CD4-positive, alpha-beta T cell treated with Interleukin-4 for 4 hours (primary cell): ENCODE data around the gene HLCS.

ENCODE experiments used
- DNase-seq: peaks from one replicate; pipeline ENCODE4 v3.0.0-alpha.2; 2020

The HLCS gene

DNA sequence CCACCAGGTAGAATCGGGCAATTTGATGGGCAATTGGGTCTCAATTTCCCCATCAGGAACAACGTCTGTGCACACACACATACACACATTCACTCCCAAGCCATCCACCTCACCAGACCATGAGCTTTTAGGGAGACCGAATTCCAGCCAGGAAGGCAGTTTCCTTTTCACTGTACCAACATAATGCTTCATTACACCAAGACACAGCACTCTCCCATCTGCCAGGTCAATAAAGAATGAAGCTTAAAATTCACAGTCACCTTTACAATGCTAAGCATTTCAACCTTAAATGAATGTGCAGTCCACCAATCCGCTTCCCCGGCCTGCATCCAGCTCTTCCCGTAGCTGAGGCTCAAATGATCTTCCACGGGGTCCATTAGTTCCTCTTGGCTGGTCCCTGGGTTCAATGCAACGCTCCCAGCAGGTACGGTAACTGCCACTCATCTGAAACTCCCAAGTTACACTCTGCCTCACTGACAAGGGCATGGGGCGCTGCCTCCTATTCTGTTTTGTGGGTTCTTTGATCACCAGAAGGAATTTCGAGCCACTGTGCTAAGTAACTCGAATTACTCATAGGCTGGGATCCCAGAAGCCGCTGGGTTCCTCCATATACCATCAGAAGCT, 162.5 kb downstream of the HLCS start:
- no peak for DNase-seq

DNA sequence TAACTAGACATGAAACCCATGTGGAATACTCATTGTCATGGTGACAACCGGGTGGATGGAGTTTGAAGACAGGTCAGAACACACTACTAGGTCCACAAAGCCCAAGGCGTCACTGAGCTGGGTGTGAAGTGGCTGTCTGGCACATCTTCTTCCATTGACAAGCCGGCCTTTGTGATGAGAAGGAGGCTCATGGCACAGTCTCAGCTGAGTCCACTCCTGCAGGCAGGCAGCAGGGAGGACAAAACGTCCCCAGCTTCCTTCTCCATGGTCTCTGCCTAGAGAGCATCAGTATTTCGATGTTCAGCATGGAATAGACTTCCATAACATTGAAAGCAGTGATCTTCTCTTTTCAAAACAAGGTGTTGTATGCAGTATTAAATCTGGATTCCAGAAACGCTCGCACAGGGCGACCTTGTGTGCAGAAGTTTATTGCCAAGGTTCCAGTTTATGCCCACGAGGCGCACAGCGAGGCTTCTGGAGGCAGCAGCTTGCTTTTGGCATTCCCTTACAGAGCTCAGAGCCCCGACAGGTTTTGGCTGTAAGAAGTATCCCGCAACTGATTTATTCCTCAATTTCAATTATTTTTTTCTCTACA, 163.3 kb downstream of the HLCS start:
- no peak for DNase-seq

DNA sequence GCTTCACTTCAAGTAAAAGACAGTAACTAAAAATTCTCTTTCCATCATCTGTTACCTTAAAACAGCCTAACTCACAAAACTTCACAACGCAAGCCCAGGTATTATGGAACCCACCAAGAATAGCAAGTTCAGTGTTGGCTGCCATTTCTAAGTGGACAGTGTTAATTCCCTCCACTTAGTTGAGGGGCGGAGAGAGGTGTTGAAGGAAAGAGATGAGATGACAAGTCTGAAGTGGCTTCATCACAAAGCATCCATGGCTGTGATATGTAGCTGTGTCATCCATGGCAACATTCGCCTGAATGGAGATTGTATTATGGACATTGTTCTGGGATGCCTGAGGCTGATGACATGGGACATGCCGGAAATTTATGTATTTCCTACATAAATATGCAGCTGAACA, 165.7 kb downstream of the HLCS start:
- DNase-seq = no peak

DNA sequence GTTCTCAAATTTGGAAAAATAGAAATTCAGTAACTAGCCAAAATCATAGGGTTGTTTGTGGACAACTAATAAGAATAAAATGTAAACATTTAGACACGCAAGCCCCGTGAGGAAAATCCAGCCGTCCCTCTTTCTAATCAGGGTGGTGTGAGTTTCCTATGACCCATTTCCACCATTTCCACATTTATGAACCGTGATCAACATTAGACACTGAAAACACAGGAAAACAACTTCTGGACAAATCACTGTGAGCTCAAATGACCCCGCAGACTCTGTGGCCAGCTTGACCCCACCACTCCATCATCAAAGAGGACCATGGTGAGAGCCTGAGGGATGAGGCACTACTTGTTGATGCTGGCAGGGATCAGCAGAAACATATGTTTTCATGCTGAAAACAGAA, 166.6 kb downstream of the HLCS start:
- DNase-seq = no peak

DNA sequence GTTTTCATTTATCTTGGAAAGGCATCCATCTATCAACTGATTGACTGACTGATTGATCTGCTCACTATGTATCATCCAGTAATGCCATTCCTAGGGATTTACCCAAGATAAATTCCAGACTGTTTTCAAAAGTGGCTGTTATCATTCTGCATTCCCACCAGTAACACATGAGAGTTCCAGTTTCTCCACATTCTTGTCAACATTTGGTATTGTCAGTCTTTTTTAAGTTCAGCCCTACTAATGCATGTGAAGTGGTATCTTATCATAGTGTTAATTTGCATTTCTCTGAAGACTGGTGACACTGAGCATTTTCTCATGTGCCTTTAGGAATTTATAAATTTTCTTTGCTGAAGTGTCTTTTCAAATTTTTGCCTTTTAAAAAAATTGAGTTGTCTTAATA, 168.0 kb downstream of the HLCS start:
- no peak for DNase-seq

DNA sequence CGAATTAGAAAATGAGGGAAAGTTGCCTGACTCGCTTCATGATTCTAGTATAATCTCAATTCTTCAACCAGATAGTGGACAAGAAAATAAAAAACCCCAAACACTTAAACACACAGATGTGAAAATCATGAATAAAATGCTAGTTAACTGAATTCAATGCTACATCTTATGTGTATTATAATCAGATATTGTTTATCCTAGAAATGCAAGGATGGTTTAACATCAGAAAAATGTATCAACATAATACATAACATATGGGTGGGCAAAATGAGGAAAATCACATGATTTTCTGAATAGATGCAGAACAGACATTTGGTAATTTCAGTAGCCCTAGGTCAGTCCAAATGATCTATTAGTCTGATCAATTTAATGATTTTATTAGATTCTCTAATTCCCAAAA, 170.4 kb downstream of the HLCS start:
- DNase-seq = no peak

DNA sequence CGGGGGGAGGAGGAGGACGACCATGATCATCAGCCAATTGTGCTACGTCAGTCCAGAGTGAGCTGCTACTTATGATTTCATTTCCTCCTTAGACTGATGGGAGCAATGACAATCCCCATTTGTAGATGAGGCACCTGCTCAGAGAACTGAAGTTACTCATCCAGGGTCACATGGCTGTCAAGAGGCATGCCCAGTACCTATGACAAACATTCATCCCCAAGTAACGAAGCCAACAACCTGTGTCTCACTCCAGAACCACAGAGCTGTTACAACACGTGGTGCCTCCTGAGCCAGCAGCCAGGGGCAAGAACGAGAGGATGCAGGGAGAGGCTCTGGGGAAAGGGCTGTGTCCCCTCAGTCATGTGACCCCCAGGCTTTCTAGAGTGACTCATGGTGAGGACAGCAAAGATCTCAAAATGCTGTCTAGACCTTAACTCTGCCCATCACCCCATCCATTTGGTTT, 173.9 kb downstream of the HLCS start:
- DNase-seq = no peak

DNA sequence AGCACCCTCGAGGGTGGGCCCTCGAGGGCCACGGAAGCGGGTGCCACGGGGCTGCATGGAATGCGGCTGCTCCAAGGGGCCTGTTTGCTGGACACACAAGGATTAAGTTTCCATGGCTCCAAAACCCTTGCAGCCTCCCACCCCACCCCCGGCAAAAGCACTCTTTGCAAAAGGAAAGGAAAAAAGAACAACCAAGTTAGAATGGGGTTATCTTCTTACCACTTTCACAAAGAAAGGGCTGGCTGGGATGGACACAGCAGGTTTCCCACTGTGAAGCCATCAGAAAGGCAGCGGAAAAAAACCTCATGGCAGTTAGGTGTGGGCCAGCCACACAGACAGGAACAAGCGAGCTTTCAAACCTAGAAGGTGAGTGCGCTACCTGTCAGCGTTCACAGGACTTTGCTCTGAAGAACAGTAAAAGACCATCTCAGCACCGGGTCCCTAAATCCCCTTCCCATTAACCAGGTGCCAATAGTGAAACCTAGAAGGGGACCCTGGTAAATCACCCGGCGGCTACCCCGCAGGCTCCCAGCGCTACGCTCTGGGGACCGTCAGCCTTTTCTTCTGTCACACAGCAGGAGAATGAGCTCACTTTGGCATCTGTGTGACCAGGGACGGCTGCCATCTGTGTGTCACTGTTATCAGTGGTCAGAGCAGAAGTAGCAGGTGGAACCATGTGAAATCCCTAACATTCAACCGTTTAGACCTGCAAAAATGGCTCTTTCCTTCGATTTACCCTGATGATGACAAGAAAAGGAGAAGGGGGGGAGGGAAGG, 174.6 kb downstream of the HLCS start:
- no peak for DNase-seq

DNA sequence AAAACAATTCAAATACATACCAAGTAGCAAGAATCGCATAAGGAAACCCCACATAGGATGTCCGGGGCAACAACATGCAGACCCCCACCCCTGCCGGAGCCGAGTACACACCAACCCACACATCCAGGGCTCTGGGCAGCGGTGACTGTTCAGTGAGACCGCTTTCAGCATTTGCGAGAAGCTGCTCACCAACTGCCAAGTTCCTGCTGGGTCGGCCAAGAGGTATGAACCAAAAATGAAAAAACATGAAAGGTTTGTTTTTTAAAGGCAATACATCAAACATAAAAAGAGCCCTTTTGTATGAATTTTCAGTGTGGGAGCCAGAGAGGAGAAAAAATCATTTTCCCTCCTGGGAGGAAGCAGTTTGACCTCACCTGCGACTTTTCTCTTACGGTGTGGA, 175.3 kb downstream of the HLCS start:
- DNase-seq = no peak

DNA sequence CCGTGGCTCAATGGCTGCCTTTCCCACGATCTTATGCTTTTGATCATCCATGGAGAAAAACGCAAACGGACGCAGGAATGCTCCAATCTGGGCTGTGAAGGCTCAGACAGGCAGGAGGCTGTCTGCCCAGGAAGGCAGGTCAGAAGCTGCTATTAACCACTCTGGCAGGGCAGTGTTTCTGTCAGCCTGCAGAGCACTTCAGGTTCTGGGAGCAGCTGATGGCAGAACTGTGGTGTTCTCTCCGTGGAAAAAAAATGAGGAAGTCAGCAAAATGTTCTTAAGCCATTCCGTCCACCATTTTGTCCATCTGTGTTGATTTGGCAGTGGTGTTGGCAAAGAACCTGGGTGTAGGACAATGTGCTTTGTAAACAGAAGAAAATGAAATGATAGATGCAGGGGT, 175.9 kb downstream of the HLCS start:
- DNase-seq = no peak

DNA sequence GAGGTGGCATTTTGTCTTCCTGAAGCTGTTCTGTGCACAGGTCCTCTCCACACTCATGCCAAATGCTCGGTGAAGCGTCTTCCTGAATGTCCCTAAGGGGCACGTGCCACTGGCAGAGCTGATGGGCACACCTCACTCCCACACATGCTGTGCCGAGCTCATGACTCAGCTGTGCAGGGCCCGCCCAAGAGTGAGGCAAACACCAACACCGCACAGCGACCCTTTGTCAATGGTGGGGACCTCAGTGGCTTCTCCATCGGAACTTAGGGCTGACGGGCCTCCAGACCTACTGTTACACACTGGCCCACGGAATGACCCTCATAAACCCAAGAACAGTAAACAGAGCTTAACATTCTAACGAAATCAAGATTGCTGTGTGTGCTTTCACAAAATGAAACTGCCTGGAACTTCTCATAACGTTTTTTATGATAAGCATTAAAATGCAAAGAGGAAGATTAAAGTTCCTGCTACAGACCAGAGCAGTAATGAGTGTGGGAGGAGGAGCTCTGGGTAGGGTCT, 178.3 kb downstream of the HLCS start:
- no peak for DNase-seq

DNA sequence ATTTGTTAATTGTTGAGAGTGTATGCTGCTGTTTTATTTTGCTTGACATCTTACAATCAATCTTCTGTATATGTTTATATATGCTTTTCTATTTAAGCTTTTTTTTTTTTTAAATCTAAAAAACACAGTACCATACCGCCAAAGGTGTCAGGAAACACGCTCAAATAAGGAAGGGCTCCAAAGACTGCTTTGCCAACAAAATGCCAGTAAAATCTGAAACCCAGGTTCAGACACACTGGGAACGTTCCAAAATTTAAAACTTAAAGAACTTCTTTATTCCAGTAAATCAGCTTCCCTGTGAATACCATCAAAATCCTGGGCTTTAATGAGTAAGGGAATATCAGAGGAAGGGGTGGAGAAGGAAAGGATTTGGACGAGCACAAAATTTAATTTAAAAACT, 180.3 kb downstream of the HLCS start:
- DNase-seq = no peak

DNA sequence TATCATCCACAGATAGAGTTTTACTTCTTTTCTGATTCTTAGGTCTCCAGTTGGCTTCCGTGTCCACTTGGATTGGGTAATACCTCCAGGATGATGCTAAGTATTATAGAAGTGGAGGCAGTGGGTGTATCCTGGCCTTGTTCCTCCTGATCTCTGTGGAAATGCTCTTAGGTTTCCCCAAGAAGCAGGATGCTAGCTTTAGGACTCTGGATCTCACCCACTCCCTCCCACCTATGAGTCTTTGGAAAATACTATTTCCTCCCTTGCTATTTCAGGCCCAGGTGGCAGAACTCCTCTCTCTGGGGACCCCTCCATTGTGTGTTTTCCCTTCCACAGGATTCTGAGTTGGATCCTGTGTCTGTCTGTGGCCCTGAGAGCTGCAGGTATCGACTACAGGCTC, 180.9 kb downstream of the HLCS start:
- no peak for DNase-seq

DNA sequence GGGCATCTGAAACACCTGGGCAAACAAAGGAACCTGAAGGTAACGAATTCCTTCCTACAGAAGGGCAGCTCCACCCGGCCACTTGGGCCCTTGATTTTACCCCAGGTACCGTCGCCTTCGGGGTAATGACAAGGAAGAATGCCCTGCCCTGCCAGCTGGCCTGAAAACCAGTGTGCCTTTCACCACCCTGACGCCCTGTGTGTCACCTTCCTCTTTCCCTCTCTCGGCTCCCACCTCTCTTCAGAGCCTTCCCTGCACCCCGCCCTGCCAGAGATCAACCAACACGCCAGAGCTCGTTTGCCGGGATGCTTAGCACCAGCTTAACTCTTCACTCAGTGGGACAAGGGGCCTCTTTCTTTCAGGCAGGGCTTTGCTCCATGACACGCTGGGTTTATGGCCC, 181.5 kb downstream of the HLCS start:
- DNase-seq = no peak

DNA sequence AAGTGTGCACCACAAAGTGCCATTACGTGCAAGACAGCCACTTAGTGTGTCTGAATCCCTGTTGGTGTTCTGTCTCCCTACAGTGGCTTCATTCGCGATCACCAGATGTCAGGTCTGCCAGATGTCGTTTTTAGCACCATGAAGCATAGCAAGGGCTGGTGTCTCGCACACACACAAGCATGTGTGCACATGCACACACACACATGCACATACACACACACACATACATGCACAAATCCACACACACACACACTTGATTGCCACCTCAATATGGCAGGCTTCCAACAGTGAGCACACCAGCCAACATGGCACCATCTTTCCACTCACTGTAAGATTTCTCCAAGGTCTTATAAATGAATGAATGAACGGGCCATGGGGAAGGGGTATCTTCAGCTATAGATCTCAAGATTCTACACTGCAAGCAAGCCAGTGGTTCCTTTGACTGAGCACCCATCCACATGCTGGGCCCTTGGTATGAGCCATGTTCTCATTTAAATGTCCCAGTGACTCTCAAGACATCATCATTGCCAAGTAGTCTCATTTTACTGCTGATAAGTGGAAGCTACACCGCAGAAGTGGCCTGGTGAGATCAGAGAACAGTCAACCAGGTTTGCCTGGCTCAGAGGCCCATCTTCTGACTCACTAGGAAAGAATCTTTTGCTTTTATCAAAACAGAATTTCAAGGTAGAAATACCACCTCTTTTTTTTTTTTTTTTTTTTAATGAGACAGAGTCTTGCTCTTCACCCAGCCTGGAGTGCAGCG, 182.7 kb downstream of the HLCS start:
- DNase-seq = no peak

DNA sequence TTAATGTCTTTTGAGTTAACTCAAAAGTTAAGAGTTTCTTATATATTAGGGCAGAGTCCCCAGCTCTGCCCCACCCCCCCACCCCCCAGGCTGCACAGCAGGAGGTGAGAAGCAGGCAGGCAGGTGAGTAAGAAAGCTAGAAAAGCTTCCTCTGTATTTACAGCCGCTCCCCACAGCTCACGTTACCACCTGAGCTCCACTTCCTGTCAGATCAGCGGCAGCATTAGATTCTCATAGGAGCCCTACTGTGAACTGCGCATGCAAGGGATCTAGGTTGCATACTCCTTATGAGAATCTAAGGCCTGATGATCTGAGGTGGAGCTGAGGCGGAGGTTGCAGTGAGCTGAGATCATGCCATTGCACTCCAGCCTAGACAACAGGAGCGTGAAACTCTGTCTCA, 185.6 kb downstream of the HLCS start:
- DNase-seq = no peak

DNA sequence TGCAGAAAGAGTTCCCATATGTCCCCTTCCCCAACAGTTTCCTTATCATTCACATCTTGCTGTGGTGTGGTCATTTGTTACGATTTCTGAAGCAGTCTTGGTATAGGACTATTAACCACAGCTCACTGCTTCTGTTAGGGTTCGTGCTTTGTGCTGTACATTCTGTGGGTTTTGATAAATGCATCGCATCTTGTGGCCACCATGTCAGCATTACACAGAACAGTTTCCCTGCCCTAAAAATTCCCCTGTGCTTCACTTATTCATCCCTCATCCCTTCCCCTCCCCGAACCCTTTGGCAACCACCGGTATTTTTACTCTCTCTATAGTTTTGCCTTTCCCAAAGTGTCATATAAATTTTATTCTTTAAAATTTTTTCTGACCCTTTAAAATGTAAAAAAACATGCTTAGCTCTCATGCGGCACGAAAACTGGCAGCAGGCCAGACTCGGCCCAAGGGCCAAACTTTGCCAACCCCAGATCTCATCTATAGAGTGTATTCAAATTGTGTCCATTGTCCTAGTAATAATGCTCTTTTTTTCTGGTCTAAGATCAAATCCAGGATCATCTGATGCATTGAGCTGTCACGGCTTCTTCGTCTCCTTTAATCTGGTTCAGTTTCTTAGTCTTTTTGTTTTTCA, 189.4 kb downstream of the HLCS start:
- DNase-seq = no peak

DNA sequence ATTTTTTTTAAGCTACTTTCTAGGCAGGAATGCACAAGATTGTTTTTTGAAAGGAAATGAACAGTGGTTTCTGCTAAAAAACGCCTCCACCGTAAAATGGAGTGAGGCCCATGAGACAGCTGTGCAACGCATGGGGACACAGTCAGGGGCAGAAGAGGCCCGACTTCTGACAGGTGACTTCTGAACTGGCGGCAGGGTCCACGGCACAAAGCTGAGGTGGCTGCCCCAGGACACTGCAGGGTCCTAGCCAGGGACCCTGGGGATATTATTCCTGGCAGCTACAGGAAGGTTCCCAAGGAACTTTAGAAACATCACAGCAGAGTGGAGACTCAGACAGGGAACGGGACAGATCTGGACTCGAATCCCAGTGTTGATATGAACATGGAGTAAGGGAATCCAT, 192.5 kb downstream of the HLCS start:
- no peak for DNase-seq

DNA sequence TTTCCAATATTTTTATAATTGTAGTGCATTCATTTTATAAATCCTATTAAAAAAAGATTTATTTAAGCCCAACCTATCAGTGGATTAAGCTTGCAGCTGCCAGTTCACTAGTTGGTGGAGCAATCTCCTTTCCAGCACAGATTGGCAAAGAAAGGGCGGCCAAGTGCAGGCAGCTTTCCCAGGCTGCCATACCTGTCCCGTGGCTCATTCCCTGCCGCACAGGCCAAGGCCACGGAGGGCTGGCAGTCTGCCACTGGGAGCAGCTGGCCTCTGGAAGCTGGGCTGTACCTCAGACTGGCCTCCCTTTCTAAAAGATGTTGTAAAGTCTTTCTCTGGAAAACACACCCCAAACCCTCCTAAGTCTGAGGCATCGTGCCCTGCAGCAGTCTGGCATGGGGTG, 193.4 kb downstream of the HLCS start:
- DNase-seq = no peak

DNA sequence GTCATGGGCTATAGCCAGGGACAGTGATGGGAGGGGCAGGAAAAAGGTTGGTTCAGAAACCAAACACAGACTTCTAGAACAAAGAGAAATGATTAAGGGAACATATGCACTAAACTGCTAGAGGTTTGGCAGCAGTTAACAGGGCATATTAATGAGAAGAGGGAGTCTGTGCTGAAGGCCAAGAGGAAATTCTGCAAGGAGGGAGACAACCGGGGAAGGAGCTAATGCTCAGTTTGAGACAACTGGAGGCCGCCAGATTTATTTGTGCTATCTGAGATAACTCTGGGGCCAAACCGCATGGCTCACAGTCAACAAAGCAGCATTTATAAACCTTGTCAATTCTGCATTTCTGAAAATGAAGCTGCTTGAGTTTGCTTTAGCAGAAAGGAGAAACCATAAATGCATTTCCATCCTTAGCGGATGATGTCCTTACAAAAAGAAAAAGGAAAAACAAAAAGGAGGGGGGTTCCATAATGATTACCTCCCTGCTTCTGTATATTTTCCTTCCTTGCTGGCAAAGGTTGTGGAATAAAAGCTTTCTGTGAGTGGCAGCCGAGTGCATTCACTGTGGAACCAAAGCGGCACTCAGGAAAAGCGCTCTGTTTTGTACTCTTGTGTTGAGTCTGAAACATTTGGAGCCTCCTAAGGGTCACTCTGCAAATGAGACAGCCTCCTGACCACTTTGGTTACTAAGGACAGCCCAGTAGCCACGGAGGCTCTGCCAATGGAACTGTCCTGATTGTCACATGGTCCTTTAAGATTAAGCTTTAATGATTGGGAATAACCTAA, 197.2 kb downstream of the HLCS start:
- no peak for DNase-seq

DNA sequence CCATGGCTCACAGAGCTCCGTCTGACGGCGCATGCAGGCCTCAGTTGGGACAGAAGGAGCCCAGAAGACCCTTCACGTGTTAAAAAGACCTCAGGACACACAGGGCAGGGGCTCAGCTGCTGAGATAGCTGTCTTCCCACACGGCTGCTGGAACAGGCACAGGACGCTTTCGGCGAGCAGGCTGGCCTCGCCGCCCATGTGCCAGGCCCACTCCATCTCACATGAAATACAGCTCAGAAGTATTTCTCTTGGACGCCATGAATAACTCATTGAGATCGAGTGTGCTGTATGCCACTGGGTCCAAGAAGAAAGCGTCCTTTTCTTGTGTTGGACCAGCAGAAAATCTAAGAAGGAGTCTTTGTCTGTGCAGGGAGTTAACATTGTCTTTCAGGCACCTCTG, 198.0 kb downstream of the HLCS start:
- DNase-seq = no peak

DNA sequence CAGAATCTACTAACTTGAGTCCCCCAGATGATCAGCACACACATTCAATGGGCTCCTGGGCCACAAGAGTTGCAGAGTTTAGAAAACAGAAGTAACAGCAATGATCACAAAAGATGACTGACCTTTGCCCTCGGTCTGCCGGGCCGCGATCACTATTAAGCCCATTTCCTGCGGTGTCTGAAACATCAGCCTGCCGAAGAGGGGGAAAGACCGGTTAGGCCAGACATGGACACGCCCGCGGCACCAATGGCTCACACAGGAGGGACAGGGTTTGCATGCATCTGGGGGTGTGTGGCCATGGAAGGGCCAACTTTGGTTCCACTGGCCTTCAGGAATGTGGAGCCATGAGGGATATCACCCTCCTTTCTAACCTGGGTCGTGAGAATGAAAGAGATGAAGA, 199.4 kb downstream of the HLCS start:
- DNase-seq = no peak
